Large intestine (tissue), 3 donors: Measurements from ENCODE around the gene SLC25A39. TPM values are rescaled to one million over a fixed set of nuclear protein-coding genes. Genes with fewer than 3 reads are reported as not detected.

Experiments used
- DNase-seq, 2 donors: peaks; one replicate each; pipeline versions ENCODE4 v3.0.0 to v3.0.0-alpha.2; 2013
- H3K27ac ChIP-seq: one replicate; pipeline ENCODE4 v1.5.1; 2013; ENCODE audit warnings: low read length
- H3K27me3 ChIP-seq: 2 replicates; pipeline ENCODE4 v1.6.1; 2013; ENCODE audit warnings: low read length; ENCODE audit not compliant: control insufficient read depth, insufficient read depth
- H3K36me3 ChIP-seq: 2 replicates; pipeline ENCODE4 v1.6.1; 2013; ENCODE audit warnings: low read length; ENCODE audit not compliant: control insufficient read depth, insufficient read depth
- H3K4me1 ChIP-seq: one replicate; pipeline ENCODE4 v1.6.1; 2013; ENCODE audit warnings: low read length; ENCODE audit not compliant: control insufficient read depth, insufficient read depth
- H3K4me3 ChIP-seq: one replicate; pipeline ENCODE4 v1.5.1; 2013; ENCODE audit warnings: low read length
- H3K9me3 ChIP-seq: one replicate; pipeline ENCODE4 v1.6.1; 2013; ENCODE audit warnings: mild to moderate bottlenecking, low read depth, low read length, moderate library complexity; ENCODE audit not compliant: control insufficient read depth
- WGBS: methylation state at CpG from one replicate; pipeline ENCODE4 v1.1.5; 2013; ENCODE audit warnings: low lambda C conversion rate; ENCODE audit not compliant: insufficient coverage; 5-methylcytosine and 5-hydroxymethylcytosine counted together
- polyA plus RNA-seq: library from polyadenylated mRNA; unstranded; fragments of 120-200 nt; gene quantifications from one replicate; pipeline ENCODE4 v1.2.1, GENCODE V29; 2013

The SLC25A39 gene
- polyA plus RNA-seq, 1 donor = 111 TPM

- DNase-seq = no peak
- Histone ChIP-seq H3K36me3 (no peaks in the 10 kb centered on the region), H3K4me3 (no peak overlapping the region), H3K27ac (no peak overlapping the region), H3K4me1 (no peaks in the 10 kb centered on the region), H3K27me3 (peaks cover 6% of the 10 kb centered on the region), H3K9me3 (no peaks in the 10 kb centered on the region)
- WGBS = no CpG with 5 or more reads among the region's 9 CpGs
These were observed 31.0 kb downstream of the SLC25A39 start for GRCh38 chr17:44293509-44294226.

- H3K9me3 ChIP-seq = no peaks in the 10 kb centered on the region
- H3K27me3 ChIP-seq = peaks cover 2% of the 10 kb centered on the region
- H3K4me1 ChIP-seq = no peaks in the 10 kb centered on the region
- H3K27ac ChIP-seq = no peak overlapping the region
- no peak for DNase-seq
- 88% methylated on average over 4 of the region's 8 CpGs for WGBS
- no peaks in the 10 kb centered on the region for H3K36me3 ChIP-seq
- H3K4me3 ChIP-seq = no peak overlapping the region
These were observed 37.0 kb downstream of the SLC25A39 start for GRCh38 chr17:44287651-44288050.

GRCh38 chr17:44284024-44284400 is 40.6 kb downstream of the SLC25A39 start:
- H3K27ac ChIP-seq = no peak overlapping the region
- WGBS = no CpG with 5 or more reads among the region's 4 CpGs
- peaks cover 2% of the 10 kb centered on the region for H3K27me3 ChIP-seq
- no peak overlapping the region for H3K4me3 ChIP-seq
- no peaks in the 10 kb centered on the region for H3K9me3 ChIP-seq
- no peaks in the 10 kb centered on the region for H3K36me3 ChIP-seq
- peaks cover 9% of the 10 kb centered on the region for H3K4me1 ChIP-seq
- no peak for DNase-seq

- WGBS = no CpG with 5 or more reads among the region's 8 CpGs
- no peaks in the 10 kb centered on the region for H3K9me3 ChIP-seq
- no peak for DNase-seq
- no peaks in the 10 kb centered on the region for H3K36me3 ChIP-seq
- no peak overlapping the region for H3K4me3 ChIP-seq
- H3K4me1 ChIP-seq = peaks cover 9% of the 10 kb centered on the region
- no peak overlapping the region for H3K27ac ChIP-seq
- peaks cover under 1% of the 10 kb centered on the region for H3K27me3 ChIP-seq
These were observed 41.1 kb downstream of the SLC25A39 start for GRCh38 chr17:44283344-44284023.

- no peaks in the 10 kb centered on the region for H3K9me3 ChIP-seq
- no peak overlapping the region for H3K4me3 ChIP-seq
- DNase-seq = no peak
- H3K4me1 ChIP-seq = peaks cover 9% of the 10 kb centered on the region
- no peak overlapping the region for H3K27ac ChIP-seq
- 80% methylated on average over 1 of the region's 3 CpGs for WGBS
- H3K36me3 ChIP-seq = no peaks in the 10 kb centered on the region
- H3K27me3 ChIP-seq = peaks cover 4% of the 10 kb centered on the region
These were observed 42.4 kb downstream of the SLC25A39 start for GRCh38 chr17:44282264-44282663.

GRCh38 chr17:44281570-44281969 is 43.1 kb downstream of the SLC25A39 start:
- H3K36me3 ChIP-seq = no peaks in the 10 kb centered on the region
- H3K27me3 ChIP-seq = peaks cover 4% of the 10 kb centered on the region
- no peak for DNase-seq
- WGBS = no CpG with 5 or more reads among the region's 2 CpGs
- peaks cover 9% of the 10 kb centered on the region for H3K4me1 ChIP-seq
- H3K9me3 ChIP-seq = no peaks in the 10 kb centered on the region
- no peak overlapping the region for H3K27ac ChIP-seq
- H3K4me3 ChIP-seq = no peak overlapping the region

- no peak overlapping the region for H3K4me3 ChIP-seq
- H3K4me1 ChIP-seq = peaks cover 9% of the 10 kb centered on the region
- no peaks in the 10 kb centered on the region for H3K36me3 ChIP-seq
- no CpG with 5 or more reads among the region's 12 CpGs for WGBS
- peaks cover 4% of the 10 kb centered on the region for H3K27me3 ChIP-seq
- DNase-seq = no peak
- no peaks in the 10 kb centered on the region for H3K9me3 ChIP-seq
- H3K27ac ChIP-seq = peak overlapping the region; percentile 42
These were observed 44.2 kb downstream of the SLC25A39 start for GRCh38 chr17:44280392-44280937.

GRCh38 chr17:44279666-44280391 is 44.8 kb downstream of the SLC25A39 start:
- peak; percentile 58 to 72 for DNase-seq
- peaks cover 4% of the 10 kb centered on the region for H3K27me3 ChIP-seq
- H3K27ac ChIP-seq = peak overlapping the region; percentile 42
- no peak overlapping the region for H3K4me3 ChIP-seq
- no peaks in the 10 kb centered on the region for H3K9me3 ChIP-seq
- H3K4me1 ChIP-seq = peaks cover 9% of the 10 kb centered on the region
- no CpG with 5 or more reads among the region's 20 CpGs for WGBS
- no peaks in the 10 kb centered on the region for H3K36me3 ChIP-seq

GRCh38 chr17:44279346-44279665 is 45.3 kb downstream of the SLC25A39 start:
- Histone ChIP-seq H3K9me3 (no peaks in the 10 kb centered on the region), H3K27me3 (peaks cover 5% of the 10 kb centered on the region), H3K4me3 (no peak overlapping the region), H3K36me3 (no peaks in the 10 kb centered on the region), H3K4me1 (peaks cover 9% of the 10 kb centered on the region), H3K27ac (no peak overlapping the region)
- no CpG with 5 or more reads among the region's 2 CpGs for WGBS
- no peak for DNase-seq

GRCh38 chr17:44277976-44278375 is 46.6 kb downstream of the SLC25A39 start:
- WGBS = no CpG with 5 or more reads among the region's 4 CpGs
- DNase-seq = no peak
- peaks cover 9% of the 10 kb centered on the region for H3K4me1 ChIP-seq

More at GRCh38 chr17:44277976-44278375, 46.6 kb downstream of the SLC25A39 start:
- H3K9me3 ChIP-seq = no peaks in the 10 kb centered on the region
- H3K36me3 ChIP-seq = no peaks in the 10 kb centered on the region
- no peak overlapping the region for H3K27ac ChIP-seq
- peaks cover 16% of the 10 kb centered on the region for H3K27me3 ChIP-seq
- no peak overlapping the region for H3K4me3 ChIP-seq
